Measurements from ENCODE around the gene MLLT10. TPM values are rescaled to one million over a fixed set of nuclear protein-coding genes. Genes with fewer than 3 reads are reported as not detected.

Gene MLLT10
- total and polyA plus RNA-seq, 2 of the 8 experiments (the other 6 are each of a cell fraction or from before 2014, with no cell fraction given): 53.1 to 62.1 TPM

- no peak overlapping the region for H2AK5ac ChIP-seq (ENCODE audit: low read depth, low read length)
- H3K4me1 ChIP-seq (replicated peaks in 1 of 4; ENCODE audit: control insufficient read depth in 3 of 4, insufficient read depth in 4 of 4, low read length in 3 of 4): peaks cover 4 to 27% (median 13%) of the 10 kb centered on the region in 4 experiments
- FAIRE-seq: no peak
- TF ChIP-seq EP300 (IDR thresholded peaks at IDR 0.05; ENCODE audit: borderline replicate concordance in 1 of 2, low read depth in 2 of 2, low read length in 2 of 2) (peak in 1 of 2 experiments; percentile 5; a peak in 1 of 3 replicates), CHD1 (IDR thresholded peaks at IDR 0.05; ENCODE audit: low read depth, low read length) (peak; percentile 78; the same call in 1 of the 2 replicates), MAFK (IDR thresholded peaks at IDR 0.05; ENCODE audit: low read depth, low read length) (no peak), TBP (IDR thresholded peaks at IDR 0.05; ENCODE audit: low read depth, low read length) (peak; percentile 72), E2F6 (IDR thresholded peaks at IDR 0.05) (no peak), MAX (IDR thresholded peaks at IDR 0.05) (peak; percentile 30; the same call in 1 of the 2 replicates), BACH1 (IDR thresholded peaks at IDR 0.05; ENCODE audit: low read length) (no peak), POLR2A (IDR thresholded peaks at IDR 0.05; ENCODE audit: control extremely low read depth in 1 of 2, low read depth in 2 of 2, low read length in 2 of 2) (peak; percentile 39 to 66), POLR2AphosphoS5 (IDR thresholded peaks at IDR 0.05; ENCODE audit: low read depth, low read length) (peak; percentile 84), TAF7 (optimal IDR thresholded peaks at IDR 0.05; ENCODE audit: borderline replicate concordance, low read depth, low read length) (no peak)
Measured at GRCh38 chr10:21526860-21527597, 7.0 kb upstream of the MLLT10 start.

More at GRCh38 chr10:21526860-21527597, 7.0 kb upstream of the MLLT10 start:
- Histone ChIP-seq H3K56ac (replicated peaks; ENCODE audit: insufficient read length, low read depth, low read length) (peak overlapping the region; percentile 97), H3K23ac (ENCODE audit: insufficient read length) (no peak overlapping the region), H3K9me3 (ENCODE audit: insufficient read depth in 2 of 2, low read depth in 1 of 2, low read length in 1 of 2) (no peaks in the 10 kb centered on the region), H3K23me2 (ENCODE audit: low read depth, low read length) (peaks cover 8% of the 10 kb centered on the region; the same call in 1 of the 2 replicates), H4K8ac (ENCODE audit: extremely low read depth, insufficient read depth, low read length) (peak overlapping the region; percentile 90), H4K5ac (ENCODE audit: insufficient read length, low read depth, low read length) (peak overlapping the region; percentile 89), H2BK5ac (ENCODE audit: low read depth, low read length) (peak overlapping the region; percentile 71; the same call in 1 of the 2 replicates), H3K4me3 (ENCODE audit: extremely low read depth in 1 of 4, insufficient read depth in 2 of 4, low read depth in 3 of 4, low read length in 4 of 4) (peak overlapping the region; percentile 65 to 79 (median 72)), H3K79me2 (ENCODE audit: control insufficient read depth in 1 of 2, insufficient read depth in 2 of 2, low read length in 2 of 2) (peaks cover 0 to 31% of the 10 kb centered on the region in 2 experiments; a peak in 2 of 4 replicates), H3K18ac (ENCODE audit: extremely low read depth, low read length) (peak overlapping the region; percentile 93; the same call in 1 of the 2 replicates), H2BK12ac (ENCODE audit: low read depth, low read length) (no peak overlapping the region; the same call in 1 of the 2 replicates), H3K27me3 (replicated peaks in 1 of 4; ENCODE audit: control insufficient read depth in 3 of 4, extremely low read depth in 1 of 4, insufficient read depth in 3 of 4, low read length in 3 of 4) (no peaks in the 10 kb centered on the region), H3K4ac (replicated peaks; ENCODE audit: insufficient read length, low read depth, low read length) (no peak overlapping the region), H2BK15ac (ENCODE audit: low read length) (no peak overlapping the region), H4K91ac (replicated peaks; ENCODE audit: insufficient read length, low read length) (peak overlapping the region; percentile 84), H3K79me1 (ENCODE audit: low read depth, low read length) (no peaks in the 10 kb centered on the region), H3K4me2 (ENCODE audit: insufficient read depth in 1 of 2, low read depth in 2 of 2, low read length in 2 of 2) (peak overlapping the region; percentile 92 to 97), H2AFZ (ENCODE audit: low read length) (no peak overlapping the region), H2BK120ac (replicated peaks; ENCODE audit: low read depth, low read length) (peak overlapping the region; percentile 82), H3K27ac (ENCODE audit: low read depth, low read length) (peak overlapping the region; percentile 93), H4K20me1 (replicated peaks in 1 of 2; ENCODE audit: control insufficient read depth in 1 of 2, insufficient read depth in 2 of 2, low read length in 2 of 2) (no peaks in the 10 kb centered on the region), H3K36me3 (ENCODE audit: control insufficient read depth in 2 of 4, insufficient read depth in 4 of 4, low read length in 3 of 4) (no peaks in the 10 kb centered on the region), H2BK20ac (ENCODE audit: low read length) (no peak overlapping the region), H3K9ac (replicated peaks in 1 of 4; ENCODE audit: extremely low read depth in 1 of 4, low read depth in 3 of 4, low read length in 3 of 4) (peak overlapping the region; percentile 61 to 94 (median 78)), H3K14ac (ENCODE audit: insufficient read length) (no peak overlapping the region)
- peak in 1 of 2 experiments; percentile 83 for DNase-seq (ENCODE audit: low read depth in 1 of 2, low spot score in 2 of 2)
- POLR2A ChIA-PET (ENCODE audit: partially characterized antibody): interaction anchor here (0.6 to 17.3 kb wide), 15 partner anchors 9 to 458 kb away, joined by 3 to 352 read pairs (median 4); no protein-coding TSS in a partner anchor
- 1% methylated on average over 45 of the region's 68 CpGs; no CpG with 5 or more reads in 1 of the 2 experiments for WGBS, 2 experiments (ENCODE audit: extremely low coverage in 1 of 2, insufficient coverage in 1 of 2, insufficient read length in 1 of 2, insufficient replicate concordance in 2 of 2, low coverage in 1 of 2, low lambda C conversion rate in 2 of 2, missing lambda C conversion rate in 1 of 2)
- CTCF ChIA-PET (ENCODE audit: partially characterized antibody): interaction anchor here (1.3 to 1.8 kb wide), 3 partner anchors 21 to 30 kb away, joined by 3 to 4 read pairs (median 3); no protein-coding TSS in a partner anchor
